ENCODE results near the gene GTF3C1. TPM values are rescaled to one million over a fixed set of nuclear protein-coding genes. Genes with fewer than 3 reads are reported as not detected.

The GTF3C1 gene
- total and polyA plus RNA-seq, 2 of the 13 experiments (the other 11 are each of a cell fraction or from before 2014, with no cell fraction given): 29.2 to 72.7 TPM

DNA sequence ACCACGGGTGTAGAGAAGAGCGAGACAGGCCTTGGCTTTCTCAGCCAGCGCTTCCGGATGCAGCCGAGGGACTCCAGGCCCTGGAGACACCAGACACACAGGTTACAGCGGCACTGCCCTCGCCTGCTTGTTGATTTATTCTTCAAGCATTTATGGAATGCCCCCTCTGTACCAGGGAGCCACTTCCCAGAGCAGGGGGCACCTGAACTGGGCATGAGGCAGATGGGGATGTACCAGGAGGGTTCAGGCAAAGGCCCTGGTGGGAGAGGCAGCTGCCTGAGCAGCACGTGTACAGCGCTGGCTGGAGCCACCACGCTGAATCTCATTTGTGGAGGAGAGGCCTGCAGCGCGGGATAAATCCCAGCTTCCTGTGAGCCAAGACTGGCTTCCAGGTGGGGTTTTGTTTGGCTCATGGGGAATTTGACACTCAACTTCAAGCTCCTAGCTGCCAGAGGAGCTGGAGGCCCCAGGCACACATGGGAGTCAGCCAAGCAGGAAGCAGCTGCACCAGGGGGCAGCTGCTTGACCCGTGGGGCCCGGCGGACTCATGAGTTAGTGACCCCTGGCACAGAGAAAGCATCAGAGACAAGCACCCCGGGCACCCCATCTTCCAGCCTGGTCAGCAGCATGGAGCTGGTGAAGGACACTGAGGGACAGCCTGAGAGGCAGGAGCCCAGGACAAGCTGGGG, 88.1 kb downstream of the GTF3C1 start:
- BruUV-seq (replicated peaks): no TSS peak
- POLR2A ChIA-PET: no interaction called here

DNA sequence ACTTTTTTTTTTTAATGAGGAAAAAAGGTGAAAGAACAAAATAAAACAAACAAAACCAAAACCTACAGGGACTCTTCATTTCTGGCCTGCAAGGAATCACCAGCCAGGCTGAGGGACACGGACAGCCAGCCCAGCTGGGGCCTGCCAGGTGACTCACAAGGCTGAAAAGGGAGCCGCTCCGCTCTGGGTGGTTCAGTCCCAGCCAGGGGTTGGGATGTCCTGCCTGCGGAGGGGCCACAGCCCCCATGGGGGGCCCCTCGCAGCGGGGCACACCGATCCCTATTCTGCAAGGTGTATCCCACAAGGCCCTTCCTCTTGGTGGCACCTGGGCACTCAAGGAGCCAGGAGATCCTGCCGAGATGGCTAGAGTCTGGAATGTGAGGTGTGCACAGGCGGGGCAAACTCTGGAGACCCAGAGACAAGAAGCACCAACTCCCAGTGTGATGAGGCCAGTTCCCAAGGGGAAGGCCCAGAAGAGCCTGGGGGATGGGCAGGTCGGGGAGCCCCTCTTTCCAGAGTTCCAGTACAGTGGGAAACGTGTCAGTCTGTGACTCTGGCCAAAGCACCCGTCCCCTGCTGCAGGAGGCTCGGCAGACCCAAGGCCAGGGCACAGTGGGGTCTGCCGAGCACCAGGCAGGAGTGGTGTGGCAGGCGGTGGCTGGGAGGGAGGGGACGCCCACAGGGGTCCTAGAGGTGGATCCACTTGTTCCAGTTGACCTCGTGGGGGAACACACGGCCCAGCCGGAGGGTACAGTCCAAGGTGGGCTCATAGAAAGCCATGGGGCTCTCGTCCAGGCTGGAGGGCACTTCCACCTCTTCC, 88.8 kb downstream of the GTF3C1 start:
- Histone ChIP-seq H3K27ac (ENCODE audit: extremely low read length, insufficient read depth, low read length) (no peak overlapping the region), H3K4me3 (replicated peaks in 1 of 3; ENCODE audit: insufficient read depth in 1 of 3, low read depth in 2 of 3, low read length in 3 of 3) (no peak overlapping the region), H3K27me3 (ENCODE audit: control insufficient read depth in 1 of 2, insufficient read depth in 2 of 2, low read length in 2 of 2) (no peaks in the 10 kb centered on the region), H3K9me3 (ENCODE audit: low read length) (no peaks in the 10 kb centered on the region), H4K20me1 (ENCODE audit: insufficient read depth, low read length) (no peaks in the 10 kb centered on the region), H2AFZ (ENCODE audit: low read length) (no peak overlapping the region), H3K9ac (ENCODE audit: insufficient read depth, low read depth, low read length) (no peak overlapping the region), H3K4me2 (ENCODE audit: low read depth, low read length) (no peak overlapping the region), H3K79me2 (ENCODE audit: insufficient read depth, low read length) (no peaks in the 10 kb centered on the region), H3K36me3 (replicated peaks in 1 of 2; ENCODE audit: control insufficient read depth in 1 of 2, insufficient read depth in 2 of 2, low read length in 2 of 2) (peaks cover 42 to 62% of the 10 kb centered on the region in 2 experiments), H3K4me1 (ENCODE audit: insufficient read depth, low read length) (no peaks in the 10 kb centered on the region)
- no TSS peak for BruUV-seq (replicated peaks)
- POLR2A ChIA-PET: no interaction called here
- intact Hi-C loops (cut with micrococcal nuclease; ENCODE audit: unreplicated experiment): no loop called here
- WGBS (ENCODE audit: low lambda C conversion rate): 97% methylated on average over 19 of the region's 20 CpGs
- FAIRE-seq (no peak), DNase-seq (ENCODE audit: low spot score) (no peak), ATAC-seq (no peak)
- in situ Hi-C loops (cut with HindIII; ENCODE audit: extremely low pct_ligation_motif_present, low pct_unique_long_range_greater_than_20kb): no loop called here
- CTCF ChIA-PET (ENCODE audit: low intra/inter-chr PET ratio, low total read pairs): no interaction called here
- TF ChIP-seq RBM22 (optimal IDR thresholded peaks at IDR 0.05; ENCODE audit: low read length) (peak; percentile 31), ELF4 (CRISPR knock-in tag; IDR thresholded peaks at IDR 0.05; ENCODE audit: borderline replicate concordance) (no peak), POLR2G (IDR thresholded peaks at IDR 0.05; ENCODE audit: low read depth, low read length) (peak; percentile 19; the same call in 1 of the 2 replicates), THYN1 (CRISPR knock-in tag; IDR thresholded peaks at IDR 0.05; ENCODE audit: borderline replicate concordance, low read depth) (no peak)

More for the DNA sequence above, 88.1 kb downstream of the GTF3C1 start:
- H3K4me2 ChIP-seq (ENCODE audit: low read depth, low read length): no peak overlapping the region
- no peak overlapping the region for H3K9ac ChIP-seq (ENCODE audit: insufficient read depth, low read depth, low read length)
- WGBS (ENCODE audit: low lambda C conversion rate): 91% methylated on average over 11 of the region's 16 CpGs
- no peaks in the 10 kb centered on the region for H3K79me2 ChIP-seq (ENCODE audit: insufficient read depth, low read length)
- no peak overlapping the region for H2AFZ ChIP-seq (ENCODE audit: low read length)
- no peak for ATAC-seq
- no peaks in the 10 kb centered on the region for H3K4me1 ChIP-seq (ENCODE audit: insufficient read depth, low read length)
- no peaks in the 10 kb centered on the region for H3K27me3 ChIP-seq (ENCODE audit: control insufficient read depth in 1 of 2, insufficient read depth in 2 of 2, low read length in 2 of 2)
- CTCF ChIA-PET (ENCODE audit: low intra/inter-chr PET ratio, low total read pairs): no interaction called here
- H3K9me3 ChIP-seq (ENCODE audit: low read length): no peaks in the 10 kb centered on the region
- intact Hi-C loops (cut with micrococcal nuclease; ENCODE audit: unreplicated experiment) (no loop called here), in situ Hi-C loops (cut with HindIII; ENCODE audit: extremely low pct_ligation_motif_present, low pct_unique_long_range_greater_than_20kb) (no loop called here)
- TF ChIP-seq GTF2F1 (IDR thresholded peaks at IDR 0.05; ENCODE audit: low read length) (no peak), ZNF225 (CRISPR knock-in tag; IDR thresholded peaks at IDR 0.05) (no peak), KAT8 (CRISPR knock-in tag; IDR thresholded peaks at IDR 0.05) (no peak), ZNF101 (CRISPR knock-in tag; IDR thresholded peaks at IDR 0.05; ENCODE audit: borderline replicate concordance, low read depth) (no peak), ZNF20 (CRISPR knock-in tag; IDR thresholded peaks at IDR 0.05) (no peak), ZNF878 (CRISPR knock-in tag; IDR thresholded peaks at IDR 0.05) (no peak)
- H4K20me1 ChIP-seq (ENCODE audit: insufficient read depth, low read length): no peaks in the 10 kb centered on the region
- peaks cover 44 to 69% of the 10 kb centered on the region in 2 experiments for H3K36me3 ChIP-seq (replicated peaks in 1 of 2; ENCODE audit: control insufficient read depth in 1 of 2, insufficient read depth in 2 of 2, low read length in 2 of 2)
- no peak overlapping the region for H3K27ac ChIP-seq (ENCODE audit: extremely low read length, insufficient read depth, low read length)
- DNase-seq (ENCODE audit: low spot score): no peak
- FAIRE-seq: no peak
- H3K4me3 ChIP-seq (replicated peaks in 1 of 3; ENCODE audit: insufficient read depth in 1 of 3, low read depth in 2 of 3, low read length in 3 of 3): no peak overlapping the region

Measured in HepG2 (cell line).